Measurements from ENCODE around the gene SMAP1. TPM values are rescaled to one million over a fixed set of nuclear protein-coding genes. Genes with fewer than 3 reads are reported as not detected.
A peak's percentile ranks its signal among the peaks of the same experiment; 100 is the strongest.

Gene SMAP1
- total and polyA plus RNA-seq, 8 donors: 26.2 to 30.6 (median 26.9) TPM

GRCh38 chr6:70725817-70726415, 58.2 kb downstream of the SMAP1 start:
- Histone ChIP-seq H3K4me1 (peaks cover 0 to 2% of the 10 kb centered on the region in 2 donors), H3K27ac (no peak overlapping the region), H3K36me3 (no peaks in the 10 kb centered on the region), H3K9me3 (no peaks in the 10 kb centered on the region), H3K27me3 (no peaks in the 10 kb centered on the region), H3K4me3 (no peak overlapping the region)
- DNase-seq (no peak), ATAC-seq (no peak)
- intact Hi-C loops (cut with DNase I): no loop called here
- TF ChIP-seq, protein P1, sequence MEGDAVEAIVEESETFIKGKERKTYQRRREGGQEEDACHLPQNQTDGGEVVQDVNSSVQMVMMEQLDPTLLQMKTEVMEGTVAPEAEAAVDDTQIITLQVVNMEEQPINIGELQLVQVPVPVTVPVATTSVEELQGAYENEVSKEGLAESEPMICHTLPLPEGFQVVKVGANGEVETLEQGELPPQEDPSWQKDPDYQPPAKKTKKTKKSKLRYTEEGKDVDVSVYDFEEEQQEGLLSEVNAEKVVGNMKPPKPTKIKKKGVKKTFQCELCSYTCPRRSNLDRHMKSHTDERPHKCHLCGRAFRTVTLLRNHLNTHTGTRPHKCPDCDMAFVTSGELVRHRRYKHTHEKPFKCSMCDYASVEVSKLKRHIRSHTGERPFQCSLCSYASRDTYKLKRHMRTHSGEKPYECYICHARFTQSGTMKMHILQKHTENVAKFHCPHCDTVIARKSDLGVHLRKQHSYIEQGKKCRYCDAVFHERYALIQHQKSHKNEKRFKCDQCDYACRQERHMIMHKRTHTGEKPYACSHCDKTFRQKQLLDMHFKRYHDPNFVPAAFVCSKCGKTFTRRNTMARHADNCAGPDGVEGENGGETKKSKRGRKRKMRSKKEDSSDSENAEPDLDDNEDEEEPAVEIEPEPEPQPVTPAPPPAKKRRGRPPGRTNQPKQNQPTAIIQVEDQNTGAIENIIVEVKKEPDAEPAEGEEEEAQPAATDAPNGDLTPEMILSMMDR (IDR thresholded peaks at IDR 0.05): no peak

- DNase-seq (peak in 1 of 4 donors; percentile 32), ATAC-seq (no peak)
- Histone ChIP-seq H3K27ac (no peak overlapping the region), H3K27me3 (no peaks in the 10 kb centered on the region), H3K4me3 (no peak overlapping the region), H3K9me3 (no peaks in the 10 kb centered on the region), H3K4me1 (no peaks in the 10 kb centered on the region), H3K36me3 (peaks cover 0 to 17% of the 10 kb centered on the region in 2 donors)
- TF ChIP-seq, protein P1 (IDR thresholded peaks at IDR 0.05): no peak
- intact Hi-C loops (cut with DNase I): no loop called here
Observed at GRCh38 chr6:70734381-70734780, 66.7 kb downstream of the SMAP1 start.

GRCh38 chr6:70734979-70735378, 67.3 kb downstream of the SMAP1 start:
- H3K9me3 ChIP-seq: no peaks in the 10 kb centered on the region
- TF ChIP-seq, protein P1 (IDR thresholded peaks at IDR 0.05): no peak
- H3K4me3 ChIP-seq: no peak overlapping the region
- H3K4me1 ChIP-seq: no peaks in the 10 kb centered on the region
- H3K27me3 ChIP-seq: no peaks in the 10 kb centered on the region
- intact Hi-C loops (cut with DNase I): no loop called here
- DNase-seq (no peak), ATAC-seq (no peak)
- no peak overlapping the region for H3K27ac ChIP-seq
- H3K36me3 ChIP-seq: peaks cover 0 to 17% of the 10 kb centered on the region in 2 donors

GRCh38 chr6:70735513-70735912, 67.8 kb downstream of the SMAP1 start:
- intact Hi-C loops (cut with DNase I): no loop called here
- Histone ChIP-seq H3K4me3 (no peak overlapping the region), H3K4me1 (no peaks in the 10 kb centered on the region), H3K9me3 (no peaks in the 10 kb centered on the region), H3K27ac (no peak overlapping the region), H3K36me3 (peaks cover 0 to 17% of the 10 kb centered on the region in 2 donors), H3K27me3 (no peaks in the 10 kb centered on the region)
- no peak for DNase-seq
- no peak for ATAC-seq
- TF ChIP-seq, protein P1 (IDR thresholded peaks at IDR 0.05): no peak

GRCh38 chr6:70738028-70738427, 70.3 kb downstream of the SMAP1 start:
- no peaks in the 10 kb centered on the region for H3K27me3 ChIP-seq
- H3K36me3 ChIP-seq: peaks cover 0 to 29% of the 10 kb centered on the region in 2 donors
- no peak for DNase-seq
- intact Hi-C loops (cut with DNase I): no loop called here
- no peak overlapping the region for H3K4me3 ChIP-seq
- no peaks in the 10 kb centered on the region for H3K9me3 ChIP-seq
- no peak overlapping the region for H3K27ac ChIP-seq
- no peak for ATAC-seq
- TF ChIP-seq, protein P1 (IDR thresholded peaks at IDR 0.05): no peak
- H3K4me1 ChIP-seq: no peaks in the 10 kb centered on the region

Measured in left lung (tissue), 10 donors.